Smooth muscle cell (in vitro differentiated cells): ENCODE data around the gene HSPA12A. TPM values are rescaled to one million over a fixed set of nuclear protein-coding genes. Genes with fewer than 3 reads are reported as not detected.

Experiments used
- DNase-seq: peaks from one replicate; lab custom pipeline; 2025; ENCODE audit not compliant: unreplicated experiment; lab: John Stamatoyannopoulos, UW
- H2AFZ ChIP-seq: fragments of 200-600 bp; sonication (generic); 2 replicates; pipeline ENCODE4 v1.6.0; 2016; ENCODE audit warnings: antibody characterized with exemption, low read depth, mild to moderate bottlenecking
- H3F3A ChIP-seq: fragments of 200-600 bp; sonication (generic); 2 replicates; pipeline ENCODE4 v1.6.0; 2017; ENCODE audit warnings: antibody characterized with exemption, low read depth
- H3K27ac ChIP-seq: fragments of 200-600 bp; sonication (generic); 2 replicates; pipeline ENCODE4 v1.5.1; 2016; ENCODE audit warnings: low read depth, mild to moderate bottlenecking
- H3K27me3 ChIP-seq: fragments of 200-600 bp; sonication (generic); 2 replicates; pipeline ENCODE4 v1.6.1; 2016; ENCODE audit warnings: low read depth, mild to moderate bottlenecking
- H3K36me3 ChIP-seq: fragments of 200-600 bp; sonication (generic); 2 replicates; pipeline ENCODE4 v1.5.1; 2016; ENCODE audit warnings: low read depth
- H3K4me1 ChIP-seq: fragments of 200-600 bp; sonication (generic); 2 replicates; pipeline ENCODE4 v1.5.1; 2016; ENCODE audit warnings: low read depth
- H3K4me2 ChIP-seq: fragments of 200-600 bp; sonication (generic); 2 replicates; pipeline ENCODE4 v1.6.0; 2016; ENCODE audit warnings: mild to moderate bottlenecking
- H3K4me3 ChIP-seq: fragments of 200-600 bp; sonication (generic); 2 replicates; pipeline ENCODE4 v1.5.1; 2016; ENCODE audit warnings: mild to moderate bottlenecking
- H3K79me2 ChIP-seq: fragments of 200-600 bp; sonication (generic); 2 replicates; pipeline ENCODE4 v1.6.0; 2016; ENCODE audit warnings: low read depth, mild to moderate bottlenecking
- H3K9ac ChIP-seq: fragments of 200-600 bp; sonication (generic); 2 replicates; pipeline ENCODE4 v1.6.0; 2016; ENCODE audit warnings: low read depth
- H3K9me3 ChIP-seq: fragments of 200-600 bp; sonication (generic); replicated peaks from 2 replicates; pipeline ENCODE4 v1.5.1; 2016; ENCODE audit warnings: low read depth
- H4K20me1 ChIP-seq: fragments of 200-600 bp; sonication (generic); 2 replicates; pipeline ENCODE4 v1.6.0; 2016; ENCODE audit warnings: low read depth
- WGBS: methylation state at CpG from one replicate; pipeline ENCODE4 v1.1.7; 2016; ENCODE audit warnings: low lambda C conversion rate; 5-methylcytosine and 5-hydroxymethylcytosine counted together
- polyA plus RNA-seq: library from polyadenylated mRNA; unstranded; fragments of >200 nt; fragmentation: Nextera tagmentation; extraction: Ambion mirVana; gene quantifications from 2 replicates; pipeline ENCODE4 v1.2.1, GENCODE V29; 2016
- total RNA-seq: library from RNA; depleted of rRNA; stranded (reverse); fragments of >200 nt; gene quantifications from 2 replicates; pipeline ENCODE4 v1.2.3, GENCODE V29; 2014
- TF ChIP-seq, protein P1 (sequence below): fragments of 200-600 bp; sonication (generic); IDR thresholded peaks from 2 replicates; pipeline ENCODE4 v1.5.1; 2017; ENCODE audit warnings: borderline replicate concordance, mild to moderate bottlenecking, antibody characterized with exemption; ENCODE audit not compliant: insufficient read depth, poor library complexity, severe bottlenecking

HSPA12A gene
- total and polyA plus RNA-seq, 2 experiments from 2014 or later: 5.3 to 6.4 TPM

DNA sequence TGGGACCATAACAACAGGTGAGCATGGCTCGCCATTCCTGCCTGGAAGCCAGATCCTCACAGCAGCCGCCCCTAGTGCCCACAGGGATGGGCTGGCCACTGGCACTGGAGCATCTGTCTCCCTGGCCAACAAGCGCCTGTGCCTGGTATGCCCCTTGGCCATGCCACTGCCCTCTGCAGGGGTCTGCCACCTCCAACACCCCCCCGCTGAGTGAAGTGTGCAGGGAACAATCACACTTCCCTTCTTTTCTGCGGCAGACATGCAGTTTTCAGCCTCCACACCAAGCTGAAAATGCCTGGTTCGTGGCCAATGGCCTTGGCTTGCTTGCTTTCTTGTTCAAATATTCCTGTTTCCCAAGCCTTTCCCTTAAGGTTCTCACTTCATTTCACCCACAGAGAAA is 50.7 kb downstream of the HSPA12A start:
- no peaks in the 10 kb centered on the region for H3K9me3 ChIP-seq
- H3K79me2 ChIP-seq: no peaks in the 10 kb centered on the region
- WGBS: 91% methylated on average over 6 of the region's 6 CpGs
- no peaks in the 10 kb centered on the region for H4K20me1 ChIP-seq
- H2AFZ ChIP-seq: no peak overlapping the region
- no peaks in the 10 kb centered on the region for H3K36me3 ChIP-seq
- H3K4me2 ChIP-seq: no peak overlapping the region
- peaks cover 7% of the 10 kb centered on the region for H3F3A ChIP-seq
- H3K4me1 ChIP-seq: no peaks in the 10 kb centered on the region
- no peak overlapping the region for H3K9ac ChIP-seq
- H3K27me3 ChIP-seq: no peaks in the 10 kb centered on the region
- no peak overlapping the region for H3K4me3 ChIP-seq
- TF ChIP-seq, protein P1, sequence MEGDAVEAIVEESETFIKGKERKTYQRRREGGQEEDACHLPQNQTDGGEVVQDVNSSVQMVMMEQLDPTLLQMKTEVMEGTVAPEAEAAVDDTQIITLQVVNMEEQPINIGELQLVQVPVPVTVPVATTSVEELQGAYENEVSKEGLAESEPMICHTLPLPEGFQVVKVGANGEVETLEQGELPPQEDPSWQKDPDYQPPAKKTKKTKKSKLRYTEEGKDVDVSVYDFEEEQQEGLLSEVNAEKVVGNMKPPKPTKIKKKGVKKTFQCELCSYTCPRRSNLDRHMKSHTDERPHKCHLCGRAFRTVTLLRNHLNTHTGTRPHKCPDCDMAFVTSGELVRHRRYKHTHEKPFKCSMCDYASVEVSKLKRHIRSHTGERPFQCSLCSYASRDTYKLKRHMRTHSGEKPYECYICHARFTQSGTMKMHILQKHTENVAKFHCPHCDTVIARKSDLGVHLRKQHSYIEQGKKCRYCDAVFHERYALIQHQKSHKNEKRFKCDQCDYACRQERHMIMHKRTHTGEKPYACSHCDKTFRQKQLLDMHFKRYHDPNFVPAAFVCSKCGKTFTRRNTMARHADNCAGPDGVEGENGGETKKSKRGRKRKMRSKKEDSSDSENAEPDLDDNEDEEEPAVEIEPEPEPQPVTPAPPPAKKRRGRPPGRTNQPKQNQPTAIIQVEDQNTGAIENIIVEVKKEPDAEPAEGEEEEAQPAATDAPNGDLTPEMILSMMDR: no peak
- no peak for DNase-seq
- no peak overlapping the region for H3K27ac ChIP-seq

DNA sequence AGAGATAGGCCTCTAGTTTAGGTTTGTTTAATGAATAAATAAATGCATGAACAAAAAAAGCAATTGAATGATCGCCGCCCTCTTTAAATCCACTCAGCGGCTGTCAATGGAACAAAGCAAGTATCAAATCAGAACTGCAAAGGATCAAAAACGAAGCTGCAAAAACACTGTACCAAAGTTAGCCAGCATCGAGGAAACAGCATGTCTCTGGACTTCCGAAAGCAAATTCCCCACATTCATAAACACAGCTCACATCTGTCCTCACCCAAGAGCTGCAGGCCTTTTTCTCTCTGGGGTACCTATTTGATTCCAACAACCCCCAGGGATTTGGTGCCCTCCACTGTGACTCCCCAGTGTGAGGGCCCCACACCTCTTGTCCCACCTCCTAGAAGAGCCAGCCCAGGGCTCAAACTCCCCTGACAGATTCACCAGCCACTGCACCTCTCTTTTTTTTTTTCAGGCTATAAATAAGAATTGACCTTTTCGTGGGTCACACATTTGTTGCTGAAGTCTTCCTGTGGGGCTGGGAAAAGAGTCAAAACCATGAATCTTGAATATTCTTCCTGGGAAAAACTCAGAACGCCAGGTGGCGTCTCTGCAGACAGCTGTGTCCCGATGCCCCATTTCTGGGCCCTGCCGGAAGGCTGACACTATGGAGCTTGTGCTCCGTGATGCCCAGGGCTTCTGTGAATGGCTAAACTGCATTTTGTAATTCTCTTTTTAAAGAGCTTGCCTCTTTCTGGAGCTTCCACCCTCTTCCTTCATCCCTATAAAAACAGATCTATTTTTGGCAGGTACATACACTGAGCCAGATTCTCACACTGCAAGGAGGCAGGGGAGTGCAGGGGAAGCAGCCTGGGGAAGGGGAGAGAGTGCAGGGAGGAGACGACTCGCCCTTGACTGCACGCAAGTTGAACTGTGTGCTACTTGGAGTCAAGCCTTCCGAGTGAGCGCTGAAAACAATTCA is 51.7 kb downstream of the HSPA12A start:
- no peaks in the 10 kb centered on the region for H3K79me2 ChIP-seq
- H3K27ac ChIP-seq: no peak overlapping the region
- no peaks in the 10 kb centered on the region for H3K36me3 ChIP-seq
- no peaks in the 10 kb centered on the region for H3K27me3 ChIP-seq
- no peak overlapping the region for H3K4me3 ChIP-seq
- H3K4me2 ChIP-seq: no peak overlapping the region
- WGBS: 73% methylated on average over 17 of the region's 17 CpGs
- no peak overlapping the region for H2AFZ ChIP-seq
- TF ChIP-seq, protein P1: peak; percentile 28
- H3K4me1 ChIP-seq: no peaks in the 10 kb centered on the region
- no peak overlapping the region for H3K9ac ChIP-seq
- no peaks in the 10 kb centered on the region for H3K9me3 ChIP-seq
- no peak for DNase-seq
- H3F3A ChIP-seq: peaks cover 7% of the 10 kb centered on the region
- no peaks in the 10 kb centered on the region for H4K20me1 ChIP-seq

DNA sequence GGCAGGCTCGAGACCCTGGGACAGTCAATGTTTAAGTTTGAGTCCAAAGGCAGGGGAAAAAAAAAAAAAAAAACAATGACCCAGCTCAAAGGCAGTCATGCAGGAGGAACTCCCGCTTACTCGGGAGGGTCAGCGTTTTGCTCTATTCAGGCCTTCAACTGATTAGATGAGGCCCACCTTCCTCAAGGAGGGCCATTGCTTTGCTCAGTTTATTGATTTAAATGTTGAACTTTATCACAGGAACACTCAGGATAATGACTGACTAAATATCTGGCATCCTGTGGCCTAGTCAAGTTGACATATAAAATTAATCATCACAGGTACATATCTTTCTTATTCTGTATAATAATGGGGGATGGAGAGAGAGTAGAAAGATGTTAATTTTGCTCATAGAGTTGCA is 52.6 kb downstream of the HSPA12A start:
- no peak for DNase-seq
- Histone ChIP-seq H3K4me2 (no peak overlapping the region), H4K20me1 (no peaks in the 10 kb centered on the region), H2AFZ (no peak overlapping the region), H3K27me3 (no peaks in the 10 kb centered on the region), H3K9ac (no peak overlapping the region), H3K4me3 (no peak overlapping the region), H3K27ac (no peak overlapping the region), H3K9me3 (no peaks in the 10 kb centered on the region), H3K4me1 (no peaks in the 10 kb centered on the region), H3K79me2 (no peaks in the 10 kb centered on the region), H3K36me3 (no peaks in the 10 kb centered on the region), H3F3A (peaks cover 7% of the 10 kb centered on the region)
- TF ChIP-seq, protein P1: no peak
- 99% methylated on average over 4 of the region's 4 CpGs for WGBS
